Right lung (tissue), 10 donors: ENCODE measurements around the gene CTSF. TPM values are rescaled to one million over a fixed set of nuclear protein-coding genes. Genes with fewer than 3 reads are reported as not detected.
"Not testable (repeated sequence)": the region's sequence is repeated elsewhere in the genome, so short reads cannot be mapped to it uniquely, and the experiment has no call there.

ENCODE experiments used
- DNase-seq, 2 donors: peaks; one replicate each; pipeline ENCODE4 v3.0.0-alpha.2; 2013
- long read RNA-seq, 8 donors: transcript quantifications; one replicate each; lab custom pipeline, GENCODE V29; 2026
- polyA plus RNA-seq, 5 donors: library from polyadenylated mRNA; unstranded; fragments of 120-200 nt; gene quantifications; one replicate each; pipeline versions ENCODE4 v1.2.1 to v1.2.3, GENCODE V29; 2013; ENCODE audit warnings: inconsistent platforms in 1 of 5, low replicate concordance in 1 of 5; ENCODE audit not compliant: insufficient read length in 5 of 5, insufficient read depth in 1 of 5

CTSF gene
- polyA plus RNA-seq, result 10 to 100 TPM; 33.9 to 54.7 (median 51.8) TPM
- long read RNA-seq, donor 1, transcript CTSF-201 (13 exons, 2,035 nt), result major isoform, 21 of 43 reads
- long read RNA-seq, donor 1, partial matches to known transcripts, result 22 of 43 reads
- long read RNA-seq, donor 1, other reads (novel, unspliced or antisense), result 0 of 43 reads
- long read RNA-seq, donor 2, transcript CTSF-201 (13 exons, 2,035 nt), result major isoform, 11 of 21 reads
- long read RNA-seq, donor 2, partial matches to known transcripts, result 10 of 21 reads
- long read RNA-seq, donor 2, other reads (novel, unspliced or antisense), result 0 of 21 reads
- long read RNA-seq, donor 3, transcript CTSF-201 (13 exons, 2,035 nt), result major isoform, 7 of 7 reads
- long read RNA-seq, donor 3, partial matches to known transcripts, result 0 of 7 reads
- long read RNA-seq, donor 3, other reads (novel, unspliced or antisense), result 0 of 7 reads
- long read RNA-seq, donor 4, transcript CTSF-201 (13 exons, 2,035 nt), result major isoform, 6 of 16 reads
- long read RNA-seq, donor 4, partial matches to known transcripts, result 10 of 16 reads
- long read RNA-seq, donor 4, other reads (novel, unspliced or antisense), result 0 of 16 reads
- long read RNA-seq, donor 5, transcript CTSF-201 (13 exons, 2,035 nt), result major isoform, 13 of 38 reads
- long read RNA-seq, donor 5, partial matches to known transcripts, result 25 of 38 reads
- long read RNA-seq, donor 5, other reads (novel, unspliced or antisense), result 0 of 38 reads
- long read RNA-seq, donor 6, transcript CTSF-201 (13 exons, 2,035 nt), result major isoform, 13 of 29 reads
- long read RNA-seq, donor 6, partial matches to known transcripts, result 16 of 29 reads
- long read RNA-seq, donor 6, other reads (novel, unspliced or antisense), result 0 of 29 reads
- long read RNA-seq, donor 7, transcript CTSF-201 (13 exons, 2,035 nt), result major isoform, 10 of 17 reads
- long read RNA-seq, donor 7, partial matches to known transcripts, result 7 of 17 reads
- long read RNA-seq, donor 7, other reads (novel, unspliced or antisense), result 0 of 17 reads
- long read RNA-seq, donor 8, transcript CTSF-201 (13 exons, 2,035 nt), result major isoform, 6 of 6 reads
- long read RNA-seq, donor 8, partial matches to known transcripts, result 0 of 6 reads
- long read RNA-seq, donor 8, other reads (novel, unspliced or antisense), result 0 of 6 reads

DNA sequence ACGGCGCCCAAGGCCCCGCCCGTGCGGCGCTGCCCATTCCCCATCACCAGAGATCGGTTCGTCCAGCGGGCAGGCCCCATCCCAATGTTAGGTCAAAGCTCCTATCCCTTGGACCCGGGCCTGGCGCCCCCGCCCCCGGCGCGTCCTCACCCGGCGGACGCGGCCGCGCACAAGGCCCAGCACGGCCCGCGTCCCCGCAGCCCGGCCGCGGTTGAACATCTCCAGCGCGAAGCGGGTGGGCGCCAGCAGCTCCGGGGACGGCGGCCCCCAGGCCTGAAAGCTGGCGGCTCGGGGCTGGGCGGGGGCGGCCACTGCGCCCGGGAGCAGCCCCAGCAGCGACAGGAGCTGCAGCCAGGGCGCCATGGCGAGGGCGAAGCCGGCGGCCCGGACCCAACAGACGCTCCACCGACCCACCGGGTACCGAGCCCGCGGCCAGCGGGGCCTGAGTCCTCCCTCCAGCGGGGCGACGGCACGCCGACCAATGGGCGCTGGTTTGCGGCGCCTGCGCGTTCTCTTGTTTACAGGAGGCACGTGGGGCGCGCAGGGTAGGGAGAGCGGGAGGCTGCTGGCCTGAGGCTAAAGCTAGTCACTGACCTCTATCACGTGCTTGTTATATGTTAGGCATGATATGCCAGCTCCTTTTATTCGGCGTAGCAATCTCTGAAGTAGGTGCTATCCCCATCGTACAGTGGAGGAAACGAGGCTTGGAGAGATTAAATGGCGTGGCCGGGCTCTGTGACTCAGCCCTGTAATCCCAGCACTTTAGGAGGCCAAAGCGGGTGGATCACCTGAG lies at the start of gene CTSF:
CTSF (minus strand) TSS at position 483 of the 793 bp plus-strand sequence; CDS start at position 363, 120 bp downstream.
- DNase-seq, result peak; percentile 54 to 63

DNA sequence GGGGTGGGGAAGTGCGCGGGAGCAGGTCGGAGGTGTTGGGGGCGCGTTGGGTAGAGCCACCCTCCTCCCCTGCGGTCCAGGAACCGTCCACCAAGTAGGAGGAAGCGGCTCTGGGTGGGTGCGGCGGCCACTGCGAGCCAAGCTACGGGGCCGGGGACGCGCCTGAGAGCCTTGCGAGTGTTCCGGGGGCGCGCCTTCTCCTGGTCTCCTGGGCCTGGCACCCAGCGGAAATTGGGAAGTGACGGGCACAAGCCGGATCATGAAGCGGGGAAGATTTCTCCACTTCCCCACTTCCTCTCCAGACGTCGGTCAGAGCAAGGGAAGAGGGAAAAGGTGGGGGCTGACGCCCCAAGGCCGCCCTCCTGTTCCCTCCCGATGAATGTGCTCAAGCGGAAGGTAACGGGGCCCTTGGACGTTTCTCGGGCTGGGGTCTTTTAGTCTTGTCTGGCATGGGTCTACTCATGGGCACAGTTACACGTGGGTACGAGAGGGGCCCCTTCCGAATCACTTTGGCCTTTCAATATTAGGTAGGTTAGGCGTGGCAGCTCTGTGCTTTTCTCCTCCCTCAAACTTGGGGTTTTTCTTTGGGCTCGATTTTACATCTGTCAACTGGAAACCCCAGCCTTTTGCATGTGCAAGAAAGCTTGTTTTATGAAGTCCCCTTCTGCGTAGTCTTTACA lies 48.9 kb upstream of the CTSF start:
- no peak for DNase-seq

DNA sequence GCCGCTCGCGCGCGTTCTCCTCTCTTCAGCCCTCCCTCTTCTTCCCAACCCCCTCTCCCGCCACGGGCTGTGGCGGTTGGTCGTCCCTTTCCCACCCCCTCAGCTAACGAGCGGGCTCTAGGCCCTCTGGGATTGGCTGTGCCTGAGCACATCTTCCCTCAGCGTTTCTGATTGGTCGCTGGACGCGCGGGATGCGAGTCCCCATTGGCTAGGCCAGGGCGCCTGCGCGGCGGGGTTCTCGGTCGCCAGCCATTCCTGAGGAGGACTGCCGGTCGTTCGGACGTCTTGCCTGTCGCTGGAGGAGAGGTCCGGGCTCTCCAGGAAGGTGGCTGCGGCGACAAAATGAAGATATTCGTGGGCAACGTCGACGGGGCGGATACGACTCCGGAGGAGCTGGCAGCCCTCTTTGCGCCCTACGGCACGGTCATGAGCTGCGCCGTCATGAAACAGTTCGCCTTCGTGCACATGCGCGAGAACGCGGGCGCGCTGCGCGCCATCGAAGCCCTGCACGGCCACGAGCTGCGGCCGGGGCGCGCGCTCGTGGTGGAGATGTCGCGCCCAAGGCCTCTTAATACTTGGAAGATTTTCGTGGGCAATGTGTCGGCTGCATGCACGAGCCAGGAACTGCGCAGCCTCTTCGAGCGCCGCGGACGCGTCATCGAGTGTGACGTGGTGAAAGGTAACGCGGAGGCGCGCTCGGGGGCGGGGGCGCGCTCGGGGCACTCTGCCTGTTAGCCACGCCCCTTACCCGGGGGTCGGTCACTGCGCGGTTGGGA lies 48.2 kb upstream of the CTSF start, which contains the start of gene RBM14:
RBM14 (plus strand) TSS at position 252 of the 776 bp plus-strand sequence; CDS start at position 343, 91 bp downstream.
- peak; percentile 99 for DNase-seq

DNA sequence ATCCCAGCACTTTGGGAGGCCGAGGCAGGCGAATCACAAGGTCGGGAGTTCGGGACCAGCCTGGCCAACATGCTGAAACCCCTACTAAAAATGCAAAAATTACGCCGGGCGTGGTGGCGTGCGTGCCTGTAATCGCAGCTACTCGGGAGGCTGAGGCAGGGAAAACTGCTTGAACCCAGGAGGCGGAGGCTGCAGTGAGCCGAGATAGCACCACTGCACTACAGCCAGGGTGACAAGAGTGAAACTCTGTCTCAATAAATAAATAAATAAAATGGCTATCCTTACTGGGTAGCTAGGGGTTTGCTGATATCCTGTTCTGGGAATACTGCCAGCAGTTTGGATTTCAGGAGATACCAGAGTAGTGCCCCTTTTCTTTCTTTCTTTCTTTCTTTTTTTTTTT lies 45.7 kb upstream of the CTSF start:
- DNase-seq, result no peak

DNA sequence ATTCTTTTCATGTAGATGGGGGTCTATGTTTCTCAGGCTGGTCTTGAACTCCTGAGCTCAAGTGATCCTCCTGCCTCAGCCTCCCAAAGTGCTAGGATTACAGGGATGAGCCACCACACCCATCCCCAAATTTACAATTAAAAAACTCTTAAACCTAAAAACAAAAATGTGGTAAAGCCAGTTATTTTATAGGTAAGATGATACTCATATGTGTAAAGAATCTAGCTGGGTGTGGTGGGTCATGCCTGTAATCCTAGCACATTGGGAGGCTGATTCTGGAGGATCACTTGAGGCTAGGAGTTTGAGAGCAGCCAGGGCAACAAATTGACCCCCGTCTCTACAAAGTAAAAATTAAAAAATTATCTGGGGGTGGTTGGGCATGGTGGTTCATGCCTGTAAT lies 44.1 kb upstream of the CTSF start:
- no peak for DNase-seq

DNA sequence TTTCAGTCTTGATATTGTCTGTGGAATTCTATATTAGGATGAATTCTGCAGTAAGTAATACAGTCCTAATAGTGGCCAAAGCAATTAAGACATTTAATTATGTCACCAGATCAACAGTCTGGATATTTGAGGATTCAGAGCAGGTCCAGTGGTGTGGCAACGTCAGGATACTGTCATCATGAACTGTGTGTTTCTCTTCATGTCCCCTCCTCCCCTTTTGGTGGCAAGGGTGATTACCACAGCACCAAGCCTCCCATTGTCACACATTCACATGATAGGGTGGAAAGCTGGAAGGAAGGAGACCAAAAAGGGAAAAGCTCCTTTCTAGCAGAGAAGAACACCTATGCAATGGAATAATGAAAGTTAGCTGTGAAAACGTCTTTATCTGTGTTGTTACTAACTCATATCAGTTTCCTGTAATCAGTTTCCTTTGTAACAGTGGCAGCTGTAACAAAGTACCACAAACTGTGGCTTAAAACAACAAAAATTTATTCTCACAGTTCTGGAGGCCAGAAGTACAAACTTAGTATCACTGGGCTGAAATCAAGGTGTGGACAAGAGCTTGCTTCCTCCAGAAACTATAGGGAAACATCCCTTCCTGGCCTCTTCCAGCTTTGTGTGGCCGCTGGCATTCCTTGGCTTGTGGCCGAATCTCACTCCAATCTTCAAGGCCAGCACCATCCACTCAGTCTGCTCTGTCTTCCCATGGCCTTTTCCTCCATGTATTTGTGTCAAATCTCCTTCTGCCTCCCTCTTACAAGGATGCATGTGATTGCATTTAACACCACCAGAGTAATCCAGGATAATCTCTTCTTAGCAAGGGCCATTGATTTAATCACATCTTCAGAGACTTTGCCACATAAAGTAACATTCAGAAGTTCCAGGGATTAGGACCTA lies 41.6 kb upstream of the CTSF start:
- no peak for DNase-seq

DNA sequence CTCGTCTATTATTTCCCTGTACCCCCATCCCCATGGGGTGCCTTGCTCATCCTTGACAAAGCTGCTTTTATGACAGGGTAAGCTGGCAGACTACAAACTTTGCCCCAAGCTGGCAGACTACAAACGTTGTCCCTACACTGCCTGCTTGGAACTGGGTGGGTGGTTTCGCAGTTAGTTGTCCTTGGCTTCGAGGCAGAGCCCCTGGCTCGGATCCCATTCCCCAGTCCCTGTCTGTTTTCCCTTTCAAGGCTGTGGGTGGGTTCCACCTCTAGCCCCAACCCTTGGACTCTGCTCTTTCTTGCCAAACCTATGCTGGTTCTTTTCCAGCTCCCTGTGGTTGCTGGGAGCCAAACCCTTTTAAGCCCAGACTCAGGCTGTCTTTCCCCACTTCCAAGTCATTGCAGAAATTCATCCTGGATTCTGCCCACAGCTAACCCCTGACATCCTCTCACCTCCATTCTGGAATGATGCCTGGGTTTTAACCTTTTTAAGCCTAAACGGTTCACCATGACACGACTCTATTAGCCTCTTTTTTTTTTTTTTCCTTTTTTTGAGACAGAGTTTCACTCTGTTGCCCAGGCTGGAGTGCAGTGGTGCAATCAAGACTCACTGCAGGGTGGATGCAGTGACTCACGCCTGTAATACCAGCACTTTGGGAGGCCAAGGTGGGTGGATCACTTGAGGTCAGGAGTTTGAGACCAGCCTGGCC lies 38.9 kb upstream of the CTSF start:
- no peak for DNase-seq

DNA sequence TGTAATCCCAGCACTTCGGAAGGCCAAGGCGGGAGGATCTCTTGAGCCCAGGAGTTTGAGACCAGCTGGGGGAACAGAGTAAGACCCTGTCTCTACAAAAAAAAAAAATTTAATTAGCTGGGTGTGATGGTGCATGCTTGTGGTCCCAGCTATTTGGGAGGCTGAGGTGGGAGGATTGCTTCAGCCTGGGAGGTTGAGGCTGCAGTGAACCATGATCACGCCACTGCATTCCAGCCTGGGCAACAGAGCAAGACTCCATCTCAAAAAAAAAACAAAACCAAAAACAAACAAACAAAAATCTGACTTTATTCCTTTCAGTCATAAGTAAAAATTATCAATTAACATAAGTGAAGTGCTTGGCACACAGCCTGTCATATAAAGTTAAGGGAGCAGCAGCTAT lies 38.2 kb upstream of the CTSF start:
- DNase-seq, result not testable (repeated sequence)

DNA sequence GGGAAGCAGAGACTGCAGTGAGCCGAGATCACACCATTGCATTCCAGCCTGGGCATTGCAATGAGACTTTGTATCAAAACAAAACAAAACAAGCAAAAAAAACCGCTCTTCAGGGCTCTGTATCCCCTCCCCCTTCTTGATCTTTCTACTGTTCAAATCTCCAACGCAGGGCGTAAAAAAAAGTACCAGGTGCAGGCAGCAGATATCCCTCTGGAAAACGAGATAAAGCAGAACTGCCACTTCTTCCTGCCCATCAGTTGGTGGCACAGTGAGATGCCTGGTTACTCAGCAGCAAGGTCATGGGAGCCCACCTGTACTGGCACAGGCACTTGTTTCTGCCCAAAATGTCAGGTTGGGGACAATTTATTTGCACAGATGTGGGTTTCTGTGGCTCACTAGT lies 35.7 kb upstream of the CTSF start:
- no peak for DNase-seq

DNA sequence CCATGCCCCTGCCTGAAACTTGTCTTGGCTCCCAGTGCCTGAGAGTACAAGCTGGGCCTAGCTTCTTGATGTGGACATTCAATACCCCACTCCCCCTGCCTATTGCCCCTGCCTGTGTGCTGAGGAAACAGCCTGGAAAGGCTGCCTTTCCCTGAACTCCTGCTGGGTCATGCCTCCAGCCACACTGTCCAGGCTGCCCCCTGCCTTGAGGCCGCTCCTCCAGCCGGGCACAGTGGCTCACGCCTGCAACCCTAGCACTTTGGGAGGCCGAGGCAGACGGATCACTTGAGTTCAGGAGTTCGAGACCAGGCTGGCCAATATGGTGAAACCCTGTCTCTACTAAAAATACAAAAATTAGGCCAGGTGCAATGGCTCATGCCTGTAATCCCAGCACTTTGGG lies 34.7 kb upstream of the CTSF start:
- DNase-seq, result no peak

DNA sequence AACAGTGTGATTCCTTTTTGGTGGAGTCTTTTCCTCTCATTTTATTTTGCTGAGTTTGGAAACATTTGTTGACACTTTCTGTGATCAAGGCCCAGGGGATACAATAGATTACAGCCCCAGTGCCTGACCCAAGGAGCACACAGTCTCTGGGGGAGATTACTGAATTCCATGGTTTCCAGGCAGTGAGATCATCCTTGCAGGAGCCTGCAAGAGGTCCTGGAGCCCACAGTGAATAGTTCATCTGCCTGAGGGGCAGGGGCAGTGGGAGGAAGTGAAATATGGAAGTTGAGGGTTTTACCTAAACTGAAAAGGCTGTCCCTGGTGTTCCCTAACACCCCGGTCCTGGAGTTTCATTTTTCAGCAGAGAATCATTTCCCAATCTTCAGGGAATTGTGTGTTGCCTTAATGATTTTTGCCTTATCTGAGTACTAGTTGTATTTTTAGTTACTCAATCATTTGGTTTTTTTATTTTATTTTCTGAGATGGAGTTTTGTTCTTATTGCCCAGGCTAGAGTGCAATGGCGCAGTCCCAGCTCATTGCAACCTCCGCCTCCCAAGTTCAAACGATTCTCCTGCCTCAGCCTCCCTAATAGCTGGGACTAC lies 32.3 kb upstream of the CTSF start:
- no peak for DNase-seq

DNA sequence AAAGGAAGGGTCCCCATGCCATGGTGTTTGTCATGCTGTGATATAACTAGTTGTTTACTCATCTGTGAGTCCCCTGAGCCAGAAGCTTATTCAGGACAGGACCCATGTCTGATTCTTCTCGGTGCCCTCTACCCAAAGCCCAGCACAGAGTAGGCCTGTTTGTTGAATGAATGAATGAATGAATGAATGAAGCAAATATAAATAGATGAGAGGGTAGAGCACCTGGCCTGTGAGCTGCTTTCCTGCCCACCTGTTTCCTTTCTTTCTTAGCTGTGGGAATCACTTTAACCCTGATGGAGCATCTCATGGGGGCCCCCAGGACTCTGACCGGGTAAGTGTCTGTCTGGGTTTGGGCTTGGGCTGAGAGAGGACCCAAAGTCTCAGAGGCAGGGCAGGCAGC lies 31.8 kb upstream of the CTSF start:
- no peak for DNase-seq

DNA sequence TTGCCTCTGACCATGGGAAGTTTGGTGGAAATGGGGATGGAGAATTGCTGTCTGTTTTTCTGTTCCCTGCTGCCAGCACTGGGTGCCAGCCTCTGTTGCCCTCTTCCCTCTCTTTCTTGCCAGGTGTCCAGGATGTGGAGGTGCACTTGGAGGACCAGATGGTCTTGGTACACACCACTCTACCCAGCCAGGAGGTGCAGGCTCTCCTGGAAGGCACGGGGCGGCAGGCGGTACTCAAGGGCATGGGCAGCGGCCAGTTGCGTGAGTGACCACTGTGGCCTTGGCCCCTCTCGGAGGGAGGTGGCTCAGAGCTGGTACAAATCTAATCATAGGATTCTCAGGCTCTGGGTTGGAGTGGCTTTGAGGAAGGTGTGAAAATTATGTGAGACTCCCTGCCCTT lies 30.6 kb upstream of the CTSF start:
- no peak for DNase-seq

DNA sequence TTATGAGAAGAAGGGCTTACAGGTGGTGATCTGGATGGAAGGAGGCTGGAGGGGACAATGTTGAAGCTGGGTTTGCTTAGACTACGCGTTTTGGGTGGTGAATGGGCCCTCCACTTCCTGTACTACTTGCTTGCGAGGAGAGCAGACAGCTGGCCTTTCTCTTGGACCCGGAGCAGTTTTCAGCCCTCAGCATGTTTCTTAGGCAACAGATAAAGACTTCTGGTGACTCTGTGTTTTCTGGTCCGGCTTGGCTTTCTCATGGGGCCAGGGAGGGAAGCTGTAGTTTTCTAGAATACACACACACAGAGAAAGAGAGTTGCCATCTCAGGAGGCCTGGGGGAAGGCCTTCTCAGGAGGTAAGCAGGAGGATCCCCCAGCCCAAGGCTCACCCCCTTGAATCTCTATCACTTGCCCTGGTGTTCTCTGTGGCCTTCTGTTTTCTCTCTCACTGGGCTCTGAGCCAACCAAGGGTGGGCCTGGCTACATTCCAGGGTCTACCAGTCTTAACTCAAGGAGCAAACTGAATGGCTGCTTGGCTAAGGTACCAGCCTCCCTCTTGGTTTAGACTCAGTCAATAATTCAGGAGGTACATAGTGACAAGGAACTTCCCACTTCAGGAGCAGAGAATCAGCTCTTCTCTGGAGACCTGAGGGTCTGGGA lies 27.0 kb upstream of the CTSF start:
- peak; percentile 81 to 87 for DNase-seq

DNA sequence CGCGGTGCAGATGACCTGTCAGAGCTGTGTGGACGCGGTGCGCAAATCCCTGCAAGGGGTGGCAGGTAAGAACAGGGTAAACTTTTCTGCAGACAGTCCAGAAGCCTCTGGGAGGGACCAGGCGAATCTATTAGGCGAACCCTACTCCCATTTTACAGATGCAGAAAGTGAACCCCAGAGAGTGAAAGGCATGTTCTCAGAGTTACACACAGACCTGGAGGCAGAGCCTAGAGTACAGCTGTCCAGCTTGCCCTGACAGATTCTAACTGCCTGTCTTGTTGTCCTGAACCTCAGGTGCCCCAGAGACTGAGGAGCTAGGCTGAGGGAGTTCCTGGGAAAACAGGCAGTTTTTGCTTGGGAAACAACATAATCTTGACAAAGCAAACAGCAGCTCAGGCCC lies 25.2 kb upstream of the CTSF start:
- DNase-seq, result no peak

DNA sequence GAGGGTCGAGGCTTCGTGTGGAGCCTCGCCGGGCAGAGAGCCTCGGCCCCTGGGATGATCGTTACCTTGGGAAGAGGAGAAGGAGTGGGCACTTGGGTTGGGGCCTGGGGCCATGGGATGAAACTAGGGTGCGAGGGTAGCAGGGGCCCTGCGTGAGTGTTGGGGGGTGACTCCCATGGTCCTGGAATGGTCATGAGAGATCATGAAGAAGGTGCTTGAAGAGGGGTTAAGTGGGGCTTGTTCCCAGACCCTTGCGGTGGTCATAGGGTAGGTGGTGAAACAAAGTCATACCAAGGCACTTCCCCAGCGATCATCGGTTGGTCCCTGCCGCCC lies 24.9 kb upstream of the CTSF start:
- peak in 1 of 2 donors; percentile 30 for DNase-seq
